Measurements from ENCODE around the gene ZKSCAN3. TPM values are rescaled to one million over a fixed set of nuclear protein-coding genes. Genes with fewer than 3 reads are reported as not detected.

The ZKSCAN3 gene
- total and polyA plus RNA-seq, 2 experiments from 2014 or later, result 3.0 to 7.6 TPM

DNA sequence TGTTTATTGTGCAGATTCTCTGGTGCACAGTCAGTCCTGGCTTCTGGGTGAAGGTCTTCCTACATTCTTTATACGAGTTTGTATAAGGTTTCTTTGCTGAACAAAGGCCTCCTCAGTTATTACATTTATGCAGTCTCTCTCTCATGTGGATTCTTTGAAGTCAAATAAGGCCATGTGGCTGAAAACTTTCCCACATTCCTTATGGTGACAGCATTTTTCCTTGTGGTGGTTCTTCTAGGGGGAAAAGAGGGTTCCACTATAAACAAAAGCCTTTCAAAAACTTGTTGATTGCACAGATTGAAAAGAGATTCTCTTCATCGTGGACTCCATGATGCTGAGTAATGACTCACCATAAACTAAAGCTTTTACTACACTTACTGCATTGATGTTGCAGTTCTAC, 30.6 kb downstream of the ZKSCAN3 start:
- Histone ChIP-seq H3K9me2 (ENCODE audit: insufficient read depth) (no peaks in the 10 kb centered on the region), H3K4me2 (no peak overlapping the region), H4K20me1 (replicated peaks; ENCODE audit: insufficient read depth) (no peaks in the 10 kb centered on the region), H3K4me1 (ENCODE audit: insufficient read depth) (peaks cover 11% of the 10 kb centered on the region), H3F3A (replicated peaks; ENCODE audit: low read depth) (peaks cover 7% of the 10 kb centered on the region; the same call in 1 of the 2 replicates), H3K79me2 (replicated peaks; ENCODE audit: insufficient read depth) (peaks cover 8% of the 10 kb centered on the region), H3K4me3 (no peak overlapping the region), H3K27me3 (ENCODE audit: insufficient read depth) (no peaks in the 10 kb centered on the region), H3K27ac (ENCODE audit: low read depth) (no peak overlapping the region), H2AFZ (no peak overlapping the region), H3K36me3 (ENCODE audit: insufficient read depth) (peaks cover 12% of the 10 kb centered on the region; the same call in 1 of the 2 replicates)
- no peak for TF ChIP-seq EZH2 (IDR thresholded peaks at IDR 0.05; ENCODE audit: low read depth, unreplicated experiment)
- no peak for TF ChIP-seq POLR2AphosphoS5 (IDR thresholded peaks at IDR 0.05; ENCODE audit: low read depth)
- TF ChIP-seq EZH2phosphoT487 (IDR thresholded peaks at IDR 0.05; ENCODE audit: unreplicated experiment), result no peak
- TF ChIP-seq, protein P1, sequence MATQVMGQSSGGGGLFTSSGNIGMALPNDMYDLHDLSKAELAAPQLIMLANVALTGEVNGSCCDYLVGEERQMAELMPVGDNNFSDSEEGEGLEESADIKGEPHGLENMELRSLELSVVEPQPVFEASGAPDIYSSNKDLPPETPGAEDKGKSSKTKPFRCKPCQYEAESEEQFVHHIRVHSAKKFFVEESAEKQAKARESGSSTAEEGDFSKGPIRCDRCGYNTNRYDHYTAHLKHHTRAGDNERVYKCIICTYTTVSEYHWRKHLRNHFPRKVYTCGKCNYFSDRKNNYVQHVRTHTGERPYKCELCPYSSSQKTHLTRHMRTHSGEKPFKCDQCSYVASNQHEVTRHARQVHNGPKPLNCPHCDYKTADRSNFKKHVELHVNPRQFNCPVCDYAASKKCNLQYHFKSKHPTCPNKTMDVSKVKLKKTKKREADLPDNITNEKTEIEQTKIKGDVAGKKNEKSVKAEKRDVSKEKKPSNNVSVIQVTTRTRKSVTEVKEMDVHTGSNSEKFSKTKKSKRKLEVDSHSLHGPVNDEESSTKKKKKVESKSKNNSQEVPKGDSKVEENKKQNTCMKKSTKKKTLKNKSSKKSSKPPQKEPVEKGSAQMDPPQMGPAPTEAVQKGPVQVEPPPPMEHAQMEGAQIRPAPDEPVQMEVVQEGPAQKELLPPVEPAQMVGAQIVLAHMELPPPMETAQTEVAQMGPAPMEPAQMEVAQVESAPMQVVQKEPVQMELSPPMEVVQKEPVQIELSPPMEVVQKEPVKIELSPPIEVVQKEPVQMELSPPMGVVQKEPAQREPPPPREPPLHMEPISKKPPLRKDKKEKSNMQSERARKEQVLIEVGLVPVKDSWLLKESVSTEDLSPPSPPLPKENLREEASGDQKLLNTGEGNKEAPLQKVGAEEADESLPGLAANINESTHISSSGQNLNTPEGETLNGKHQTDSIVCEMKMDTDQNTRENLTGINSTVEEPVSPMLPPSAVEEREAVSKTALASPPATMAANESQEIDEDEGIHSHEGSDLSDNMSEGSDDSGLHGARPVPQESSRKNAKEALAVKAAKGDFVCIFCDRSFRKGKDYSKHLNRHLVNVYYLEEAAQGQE (IDR thresholded peaks at IDR 0.05; ENCODE audit: unreplicated experiment), result no peak
- no peak for TF ChIP-seq CREB1 (CRISPR knock-in tag; IDR thresholded peaks at IDR 0.05; ENCODE audit: low read depth)
- TF ChIP-seq, protein P2, sequence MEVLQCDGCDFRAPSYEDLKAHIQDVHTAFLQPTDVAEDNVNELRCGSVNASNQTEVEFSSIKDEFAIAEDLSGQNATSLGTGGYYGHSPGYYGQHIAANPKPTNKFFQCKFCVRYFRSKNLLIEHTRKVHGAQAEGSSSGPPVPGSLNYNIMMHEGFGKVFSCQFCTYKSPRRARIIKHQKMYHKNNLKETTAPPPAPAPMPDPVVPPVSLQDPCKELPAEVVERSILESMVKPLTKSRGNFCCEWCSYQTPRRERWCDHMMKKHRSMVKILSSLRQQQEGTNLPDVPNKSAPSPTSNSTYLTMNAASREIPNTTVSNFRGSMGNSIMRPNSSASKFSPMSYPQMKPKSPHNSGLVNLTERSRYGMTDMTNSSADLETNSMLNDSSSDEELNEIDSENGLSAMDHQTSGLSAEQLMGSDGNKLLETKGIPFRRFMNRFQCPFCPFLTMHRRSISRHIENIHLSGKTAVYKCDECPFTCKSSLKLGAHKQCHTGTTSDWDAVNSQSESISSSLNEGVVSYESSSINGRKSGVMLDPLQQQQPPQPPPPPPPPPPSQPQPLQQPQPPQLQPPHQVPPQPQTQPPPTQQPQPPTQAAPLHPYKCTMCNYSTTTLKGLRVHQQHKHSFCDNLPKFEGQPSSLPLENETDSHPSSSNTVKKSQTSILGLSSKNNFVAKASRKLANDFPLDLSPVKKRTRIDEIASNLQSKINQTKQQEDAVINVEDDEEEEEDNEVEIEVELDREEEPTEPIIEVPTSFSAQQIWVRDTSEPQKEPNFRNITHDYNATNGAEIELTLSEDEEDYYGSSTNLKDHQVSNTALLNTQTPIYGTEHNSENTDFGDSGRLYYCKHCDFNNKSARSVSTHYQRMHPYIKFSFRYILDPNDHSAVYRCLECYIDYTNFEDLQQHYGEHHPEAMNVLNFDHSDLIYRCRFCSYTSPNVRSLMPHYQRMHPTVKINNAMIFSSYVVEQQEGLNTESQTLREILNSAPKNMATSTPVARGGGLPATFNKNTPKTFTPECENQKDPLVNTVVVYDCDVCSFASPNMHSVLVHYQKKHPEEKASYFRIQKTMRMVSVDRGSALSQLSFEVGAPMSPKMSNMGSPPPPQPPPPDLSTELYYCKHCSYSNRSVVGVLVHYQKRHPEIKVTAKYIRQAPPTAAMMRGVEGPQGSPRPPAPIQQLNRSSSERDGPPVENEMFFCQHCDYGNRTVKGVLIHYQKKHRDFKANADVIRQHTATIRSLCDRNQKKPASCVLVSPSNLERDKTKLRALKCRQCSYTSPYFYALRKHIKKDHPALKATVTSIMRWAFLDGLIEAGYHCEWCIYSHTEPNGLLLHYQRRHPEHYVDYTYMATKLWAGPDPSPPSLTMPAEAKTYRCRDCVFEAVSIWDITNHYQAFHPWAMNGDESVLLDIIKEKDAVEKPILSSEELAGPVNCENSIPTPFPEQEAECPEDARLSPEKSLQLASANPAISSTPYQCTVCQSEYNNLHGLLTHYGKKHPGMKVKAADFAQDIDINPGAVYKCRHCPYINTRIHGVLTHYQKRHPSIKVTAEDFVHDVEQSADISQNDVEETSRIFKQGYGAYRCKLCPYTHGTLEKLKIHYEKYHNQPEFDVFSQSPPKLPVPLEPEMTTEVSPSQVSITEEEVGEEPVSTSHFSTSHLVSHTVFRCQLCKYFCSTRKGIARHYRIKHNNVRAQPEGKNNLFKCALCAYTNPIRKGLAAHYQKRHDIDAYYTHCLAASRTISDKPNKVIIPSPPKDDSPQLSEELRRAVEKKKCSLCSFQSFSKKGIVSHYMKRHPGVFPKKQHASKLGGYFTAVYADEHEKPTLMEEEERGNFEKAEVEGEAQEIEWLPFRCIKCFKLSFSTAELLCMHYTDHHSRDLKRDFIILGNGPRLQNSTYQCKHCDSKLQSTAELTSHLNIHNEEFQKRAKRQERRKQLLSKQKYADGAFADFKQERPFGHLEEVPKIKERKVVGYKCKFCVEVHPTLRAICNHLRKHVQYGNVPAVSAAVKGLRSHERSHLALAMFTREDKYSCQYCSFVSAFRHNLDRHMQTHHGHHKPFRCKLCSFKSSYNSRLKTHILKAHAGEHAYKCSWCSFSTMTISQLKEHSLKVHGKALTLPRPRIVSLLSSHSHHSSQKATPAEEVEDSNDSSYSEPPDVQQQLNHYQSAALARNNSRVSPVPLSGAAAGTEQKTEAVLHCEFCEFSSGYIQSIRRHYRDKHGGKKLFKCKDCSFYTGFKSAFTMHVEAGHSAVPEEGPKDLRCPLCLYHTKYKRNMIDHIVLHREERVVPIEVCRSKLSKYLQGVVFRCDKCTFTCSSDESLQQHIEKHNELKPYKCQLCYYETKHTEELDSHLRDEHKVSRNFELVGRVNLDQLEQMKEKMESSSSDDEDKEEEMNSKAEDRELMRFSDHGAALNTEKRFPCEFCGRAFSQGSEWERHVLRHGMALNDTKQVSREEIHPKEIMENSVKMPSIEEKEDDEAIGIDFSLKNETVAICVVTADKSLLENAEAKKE (CRISPR knock-in tag; IDR thresholded peaks at IDR 0.05), result no peak
- TF ChIP-seq, protein P3, sequence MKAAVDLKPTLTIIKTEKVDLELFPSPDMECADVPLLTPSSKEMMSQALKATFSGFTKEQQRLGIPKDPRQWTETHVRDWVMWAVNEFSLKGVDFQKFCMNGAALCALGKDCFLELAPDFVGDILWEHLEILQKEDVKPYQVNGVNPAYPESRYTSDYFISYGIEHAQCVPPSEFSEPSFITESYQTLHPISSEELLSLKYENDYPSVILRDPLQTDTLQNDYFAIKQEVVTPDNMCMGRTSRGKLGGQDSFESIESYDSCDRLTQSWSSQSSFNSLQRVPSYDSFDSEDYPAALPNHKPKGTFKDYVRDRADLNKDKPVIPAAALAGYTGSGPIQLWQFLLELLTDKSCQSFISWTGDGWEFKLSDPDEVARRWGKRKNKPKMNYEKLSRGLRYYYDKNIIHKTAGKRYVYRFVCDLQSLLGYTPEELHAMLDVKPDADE (IDR thresholded peaks at IDR 0.05), result no peak
- TF ChIP-seq ZNF331 (CRISPR knock-in tag; IDR thresholded peaks at IDR 0.05; ENCODE audit: low read depth), result no peak
- no peak for TF ChIP-seq JUNB (IDR thresholded peaks at IDR 0.05; ENCODE audit: unreplicated experiment)
- no peak for TF ChIP-seq ZNF114 (CRISPR knock-in tag; IDR thresholded peaks at IDR 0.05)
- no peak for TF ChIP-seq NANOG (IDR thresholded peaks at IDR 0.05; ENCODE audit: borderline replicate concordance)
- TF ChIP-seq STAT1 (IDR thresholded peaks at IDR 0.05; ENCODE audit: unreplicated experiment), result no peak
- TF ChIP-seq, protein P4, sequence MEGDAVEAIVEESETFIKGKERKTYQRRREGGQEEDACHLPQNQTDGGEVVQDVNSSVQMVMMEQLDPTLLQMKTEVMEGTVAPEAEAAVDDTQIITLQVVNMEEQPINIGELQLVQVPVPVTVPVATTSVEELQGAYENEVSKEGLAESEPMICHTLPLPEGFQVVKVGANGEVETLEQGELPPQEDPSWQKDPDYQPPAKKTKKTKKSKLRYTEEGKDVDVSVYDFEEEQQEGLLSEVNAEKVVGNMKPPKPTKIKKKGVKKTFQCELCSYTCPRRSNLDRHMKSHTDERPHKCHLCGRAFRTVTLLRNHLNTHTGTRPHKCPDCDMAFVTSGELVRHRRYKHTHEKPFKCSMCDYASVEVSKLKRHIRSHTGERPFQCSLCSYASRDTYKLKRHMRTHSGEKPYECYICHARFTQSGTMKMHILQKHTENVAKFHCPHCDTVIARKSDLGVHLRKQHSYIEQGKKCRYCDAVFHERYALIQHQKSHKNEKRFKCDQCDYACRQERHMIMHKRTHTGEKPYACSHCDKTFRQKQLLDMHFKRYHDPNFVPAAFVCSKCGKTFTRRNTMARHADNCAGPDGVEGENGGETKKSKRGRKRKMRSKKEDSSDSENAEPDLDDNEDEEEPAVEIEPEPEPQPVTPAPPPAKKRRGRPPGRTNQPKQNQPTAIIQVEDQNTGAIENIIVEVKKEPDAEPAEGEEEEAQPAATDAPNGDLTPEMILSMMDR (conservative IDR thresholded peaks at IDR 0.05; ENCODE audit: low read depth in 2 of 2), result no peak
- Mint-ChIP-seq H3K4me3 (no peak overlapping the region), H3K27me3 (ENCODE audit: insufficient read depth, low read depth, poor library complexity) (peaks cover 1% of the 10 kb centered on the region), H3K9me3 (no peaks in the 10 kb centered on the region), H3K4me1 (peaks cover 14% of the 10 kb centered on the region), H3K27ac (no peak overlapping the region), H3K36me3 (ENCODE audit: low read depth) (peaks cover 39% of the 10 kb centered on the region)
- ATAC-seq (no peak), DNase-seq (ENCODE audit: low spot score) (no peak)
